HL-60/S4 (cell line): Measurements from ENCODE around the gene PIK3R3.

ENCODE experiments used
- in situ Hi-C: fragments of 300-500 bp; cut with MboI; formaldehyde crosslinking; loops from 2 replicates; pipeline ENCODE4 v1.14.3; 2022; ENCODE audit warnings: low sequenced_read_pairs

PIK3R3 gene

DNA sequence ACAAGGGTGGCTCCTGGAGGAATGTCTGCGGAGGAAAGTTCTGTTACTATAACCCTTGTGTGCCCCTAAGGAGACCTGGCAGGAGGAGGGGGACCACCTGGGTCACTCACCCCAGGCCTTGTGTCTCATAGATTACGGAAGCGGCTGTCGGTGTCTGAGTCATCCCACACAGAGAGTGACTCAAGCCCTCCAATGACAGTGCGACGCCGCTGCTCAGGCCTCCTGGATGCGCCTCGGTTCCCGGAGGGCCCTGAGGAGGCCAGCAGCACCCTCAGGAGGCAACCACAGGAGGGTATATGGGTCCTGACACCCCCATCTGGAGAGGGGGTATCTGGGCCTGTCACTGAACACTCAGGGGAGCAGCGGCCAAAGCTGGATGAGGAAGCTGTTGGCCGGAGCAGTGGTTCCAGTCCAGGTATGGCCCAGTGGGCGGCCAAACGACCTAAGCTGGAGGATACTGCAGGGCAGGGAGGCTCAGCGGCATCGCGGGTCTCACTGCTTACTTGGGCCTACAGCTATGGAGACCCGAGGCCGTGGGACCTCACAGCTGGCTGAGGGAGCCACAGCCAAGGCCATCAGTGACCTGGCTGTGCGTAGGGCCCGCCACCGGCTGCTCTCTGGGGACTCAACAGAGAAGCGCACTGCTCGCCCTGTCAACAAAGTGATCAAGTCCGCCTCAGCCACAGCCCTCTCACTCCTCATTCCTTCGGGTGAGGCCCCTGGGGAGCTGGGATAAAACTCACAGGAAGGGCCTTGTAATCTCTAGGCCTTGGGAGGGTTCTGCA lies 101.4 kb downstream of the PIK3R3 start:
- in situ Hi-C loops, result no loop called here

- in situ Hi-C loops, result no loop called here
Measured at GRCh38 chr1:46030074-46030870, 102.2 kb downstream of the PIK3R3 start.

DNA sequence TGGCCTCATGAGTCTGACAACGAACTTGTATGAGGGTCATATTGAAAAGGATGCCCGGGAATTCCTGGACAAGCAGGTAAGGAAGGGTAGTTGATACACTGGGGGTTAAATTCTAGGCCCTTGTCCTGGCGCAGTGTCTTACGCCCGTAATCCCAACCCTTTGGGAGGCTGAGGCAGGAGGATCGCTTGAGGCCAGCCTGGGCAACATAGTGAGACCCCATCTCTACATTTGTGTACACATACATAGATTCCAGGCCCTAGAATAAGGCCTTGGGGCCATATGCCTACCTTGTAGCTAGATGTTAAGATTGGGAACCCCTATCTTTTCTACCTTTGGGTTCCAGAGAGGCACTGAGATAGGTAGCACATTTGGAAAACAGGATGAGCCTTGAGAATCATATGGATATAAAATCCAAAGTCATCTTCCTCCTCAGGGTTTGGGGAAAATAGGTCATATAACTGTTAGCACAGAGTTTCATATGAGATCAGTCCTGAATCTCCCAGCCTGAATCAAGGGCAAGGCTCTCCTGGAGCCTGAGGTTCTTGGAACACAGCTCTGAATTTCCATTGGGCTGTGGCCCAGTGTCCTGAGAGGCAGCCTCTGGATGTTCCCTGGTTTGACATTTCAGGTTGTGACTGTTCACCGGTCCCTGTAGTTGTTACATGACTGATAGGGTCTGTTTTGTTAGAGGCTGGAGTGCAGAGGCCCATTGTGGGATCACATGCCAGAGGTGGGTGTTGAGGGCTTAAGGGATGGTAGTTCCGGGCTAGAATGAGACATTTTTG lies 104.4 kb downstream of the PIK3R3 start:
- in situ Hi-C loops, result no loop called here

DNA sequence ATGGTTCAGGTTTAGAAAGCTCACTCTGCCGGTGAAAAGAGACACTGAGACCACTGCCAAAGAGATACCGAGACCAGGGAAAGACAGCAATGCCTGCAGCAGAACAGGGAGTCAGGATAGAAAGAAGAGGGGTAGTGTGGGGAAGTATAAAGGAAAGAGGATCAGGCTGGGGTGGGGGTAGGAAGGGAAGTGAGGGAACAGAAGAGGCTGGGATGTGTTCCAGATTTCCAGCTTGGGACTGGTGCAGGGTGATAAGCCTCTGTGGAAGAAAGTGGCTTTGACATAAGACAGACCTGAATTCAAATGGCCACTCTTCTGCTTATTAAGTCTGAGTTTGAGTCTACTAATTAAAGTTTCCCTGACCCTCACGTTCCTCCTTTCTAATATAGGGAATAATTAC lies 105.9 kb downstream of the PIK3R3 start:
- in situ Hi-C loops, result no loop called here

DNA sequence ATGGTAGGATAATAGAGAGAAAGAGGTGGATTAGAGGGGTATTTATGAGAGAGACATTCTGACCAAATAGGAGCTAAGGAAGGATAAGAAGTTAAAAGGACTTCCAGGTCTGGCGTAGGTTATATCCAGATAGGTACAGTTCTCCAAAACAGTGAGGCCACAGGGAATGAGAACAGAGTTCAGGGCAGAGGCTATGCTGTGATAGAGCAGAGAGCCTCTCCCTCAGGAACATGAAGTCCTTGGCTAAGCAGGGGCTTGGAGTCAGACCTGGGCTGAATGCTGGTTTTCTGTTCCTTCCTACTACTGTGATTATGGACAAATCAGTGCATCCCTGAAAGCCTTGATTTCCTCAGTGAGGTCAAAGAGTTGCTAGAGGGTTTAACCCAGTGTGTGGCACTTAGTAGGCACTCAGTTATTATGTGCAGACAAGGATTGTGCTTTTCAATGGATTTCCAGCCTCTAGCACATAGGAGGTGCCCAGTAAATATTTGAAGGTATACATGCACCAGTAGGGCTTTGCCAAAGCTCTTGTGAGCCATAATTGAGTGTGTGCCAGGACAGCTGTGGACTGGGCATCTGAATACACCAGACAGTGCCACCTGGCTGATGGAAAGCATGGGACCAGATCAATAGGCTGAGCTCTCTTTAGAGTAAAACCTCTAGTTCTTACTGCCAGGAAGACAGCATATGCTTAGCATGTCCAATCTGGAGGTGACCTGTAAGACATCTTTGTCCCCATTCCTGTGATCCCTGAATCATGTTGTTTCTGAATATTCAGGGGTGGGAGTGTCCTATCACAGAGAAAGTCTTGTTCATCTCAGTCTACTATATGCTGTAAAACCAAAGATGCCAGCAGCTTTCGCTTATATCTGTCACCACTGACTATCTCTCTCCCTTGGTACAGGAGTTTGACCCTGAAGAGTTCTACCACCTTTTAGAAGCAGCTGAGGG lies 111.1 kb downstream of the PIK3R3 start:
- in situ Hi-C loops, result no loop called here

GRCh38 chr1:46020010-46020409 lies 112.4 kb downstream of the PIK3R3 start:
- in situ Hi-C loops, result no loop called here

DNA sequence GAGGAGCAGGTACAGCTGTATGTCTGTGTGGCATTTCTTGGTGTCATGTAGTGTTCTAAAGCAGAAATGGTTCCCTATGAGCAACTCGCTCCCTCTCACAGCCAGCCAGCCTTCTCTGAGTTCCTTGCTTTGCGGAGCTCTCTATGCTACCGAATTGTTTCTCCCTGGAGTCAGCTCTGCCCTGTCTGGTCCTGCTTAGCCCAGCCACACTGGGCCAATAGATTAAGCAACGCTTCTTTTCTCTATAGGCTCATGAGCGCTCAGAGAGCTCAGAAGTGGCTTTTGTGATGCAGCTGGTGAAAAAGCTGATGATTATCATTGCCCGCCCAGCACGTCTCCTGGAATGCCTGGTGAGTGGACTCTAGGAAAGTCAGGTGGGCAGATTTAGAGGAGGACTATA lies 113.1 kb downstream of the PIK3R3 start:
- in situ Hi-C loops, result no loop called here

GRCh38 chr1:46017876-46018503 lies 114.4 kb downstream of the PIK3R3 start:
- in situ Hi-C loops, result no loop called here

DNA sequence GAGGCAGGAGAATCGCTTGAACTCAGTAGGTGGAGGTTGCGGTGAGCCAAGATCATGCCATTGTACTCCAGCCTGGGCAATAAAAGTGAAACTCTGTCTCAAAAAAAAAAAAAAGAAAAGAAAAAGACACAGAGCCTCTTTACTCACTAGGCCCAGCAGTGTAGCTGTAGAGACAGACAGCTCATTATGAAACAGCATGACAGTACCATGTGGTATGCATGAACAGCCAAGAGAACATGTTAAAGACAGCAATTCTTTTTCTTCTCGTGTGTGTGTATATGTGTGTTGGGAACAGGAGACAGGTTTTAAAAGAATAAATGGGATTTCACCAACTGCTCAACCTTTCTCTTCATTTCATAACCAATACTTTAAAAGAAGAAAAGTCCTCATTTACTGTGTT lies 118.8 kb downstream of the PIK3R3 start:
- in situ Hi-C loops, result no loop called here

GRCh38 chr1:46012236-46012635 lies 120.2 kb downstream of the PIK3R3 start:
- in situ Hi-C loops, result no loop called here

- in situ Hi-C loops, result no loop called here
Measured at GRCh38 chr1:46011121-46011695, 121.2 kb downstream of the PIK3R3 start.

DNA sequence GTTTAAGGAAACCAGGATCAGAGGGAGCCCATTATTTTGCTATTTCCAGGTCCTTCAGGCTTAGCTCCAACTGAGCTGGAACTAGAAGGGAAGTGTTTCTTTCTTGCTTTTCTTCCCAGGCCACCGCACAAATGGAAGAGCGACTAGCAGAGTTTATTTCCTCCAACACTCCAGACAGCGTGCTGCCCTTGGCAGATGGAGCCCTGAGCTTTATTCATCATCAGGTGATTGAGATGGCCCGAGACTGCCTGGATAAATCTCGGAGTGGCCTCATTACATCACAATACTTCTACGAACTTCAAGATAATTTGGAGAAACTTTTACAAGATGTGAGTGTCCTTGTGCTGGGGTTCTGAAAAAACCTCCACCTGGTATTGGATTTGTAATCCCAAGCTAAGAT lies 121.8 kb downstream of the PIK3R3 start:
- in situ Hi-C loops, result no loop called here

GRCh38 chr1:46008585-46008984 lies 123.8 kb downstream of the PIK3R3 start:
- in situ Hi-C loops, result no loop called here

DNA sequence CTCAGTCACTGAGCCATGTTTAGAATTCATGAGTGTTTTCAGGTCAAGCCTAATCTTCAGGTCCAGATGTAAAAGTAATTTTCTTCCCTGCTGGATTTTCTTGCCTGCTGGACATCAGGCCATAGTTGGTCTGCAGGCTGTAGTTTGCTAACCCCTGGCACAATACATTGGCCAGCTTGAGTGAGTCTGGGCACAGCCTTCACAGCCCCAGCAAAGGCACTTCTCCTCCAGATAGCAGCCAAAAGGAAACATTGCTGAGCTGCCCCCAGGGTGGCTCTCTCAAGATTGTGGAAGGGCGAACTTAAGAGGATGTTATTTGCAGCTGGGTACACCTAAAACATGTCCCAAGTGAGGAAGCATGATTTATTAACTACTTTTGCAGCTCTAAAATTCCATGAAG lies 126.8 kb downstream of the PIK3R3 start:
- in situ Hi-C loops, result no loop called here

- in situ Hi-C loops, result no loop called here
Measured at GRCh38 chr1:46004492-46004891, 127.9 kb downstream of the PIK3R3 start.

- in situ Hi-C loops, result no loop called here
Measured at GRCh38 chr1:46003315-46003714, 129.1 kb downstream of the PIK3R3 start.

DNA sequence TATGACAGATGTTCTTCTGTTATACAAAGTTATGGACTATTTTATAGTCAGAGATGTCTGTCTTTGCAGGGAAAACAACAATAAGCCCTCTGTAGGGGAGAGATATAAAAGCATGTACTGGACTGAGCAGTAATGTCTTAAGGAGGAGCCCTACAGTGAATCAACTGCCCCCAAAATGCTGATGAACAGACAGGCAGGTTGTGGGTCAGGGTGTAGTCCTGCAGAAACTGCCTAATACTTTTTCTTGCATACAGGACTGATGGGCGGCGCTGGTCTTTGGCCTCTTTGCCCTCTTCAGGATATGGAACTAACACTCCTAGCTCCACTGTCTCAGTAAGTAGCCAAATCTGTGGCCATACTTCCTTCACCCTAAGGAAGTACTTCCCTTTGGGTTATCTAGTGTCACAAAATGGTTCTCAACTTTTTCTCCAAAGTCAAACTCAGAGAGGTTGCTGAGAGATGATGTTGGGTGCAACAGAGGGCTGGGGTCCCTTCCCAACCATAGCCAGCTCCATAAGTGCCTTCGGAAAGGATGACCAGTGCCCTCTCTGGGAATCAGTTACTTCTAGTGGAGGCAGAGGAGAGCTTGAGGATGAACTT lies 129.8 kb downstream of the PIK3R3 start:
- in situ Hi-C loops, result no loop called here

GRCh38 chr1:46001081-46001785 lies 131.2 kb downstream of the PIK3R3 start:
- in situ Hi-C loops, result no loop called here

DNA sequence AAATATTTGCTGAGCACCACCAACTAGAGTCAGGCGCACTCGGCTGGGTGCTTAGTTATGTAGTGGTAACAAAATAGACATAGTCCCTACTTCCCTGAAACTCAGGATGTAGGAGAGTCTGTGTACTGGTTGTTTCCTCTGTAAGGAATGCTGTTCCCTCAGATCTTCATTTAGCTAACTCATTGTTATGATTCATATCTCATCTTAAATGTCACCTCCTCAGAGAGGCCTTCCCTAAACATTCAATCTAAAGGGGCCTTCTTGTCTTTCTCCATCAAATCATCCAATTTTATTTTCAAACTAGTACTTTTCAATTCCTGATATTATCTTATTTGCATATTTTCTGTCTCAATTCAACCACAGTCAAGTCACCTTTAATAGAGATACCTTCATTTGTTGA lies 132.9 kb downstream of the PIK3R3 start:
- in situ Hi-C loops, result no loop called here
